Measurements from ENCODE around the gene DDX39B.

Gene DDX39B

GRCh38 chr6:31497531-31498476 is 44.0 kb downstream of the DDX39B start, which contains the start of gene MICB:
Gene MICB (plus strand): TSS chr6:31498145. CDS start chr6:31498194, 49 bp downstream.
- TF ChIP-seq REST (IDR thresholded peaks at IDR 0.05; ENCODE audit: insufficient read depth in 1 of 2, low read depth in 2 of 2, low read length in 2 of 2) (no peak), POLR2AphosphoS5 (IDR thresholded peaks at IDR 0.05; ENCODE audit: low read depth, low read length) (peak; percentile 55)

GRCh38 chr6:31495580-31495979 is 46.2 kb downstream of the DDX39B start:
- TF ChIP-seq POLR2AphosphoS5 (IDR thresholded peaks at IDR 0.05; ENCODE audit: low read depth, low read length) (no peak), SIN3A (IDR thresholded peaks at IDR 0.05; ENCODE audit: borderline replicate concordance, insufficient read depth, low read length) (no peak), REST (IDR thresholded peaks at IDR 0.05; ENCODE audit: insufficient read depth in 1 of 2, low read depth in 2 of 2, low read length in 2 of 2) (no peak), TAF1 (IDR thresholded peaks at IDR 0.05; ENCODE audit: borderline replicate concordance, insufficient read depth, low read length) (no peak), FOXP2 (optimal IDR thresholded peaks at IDR 0.05; ENCODE audit: borderline replicate concordance, extremely low read depth, extremely low read length, insufficient read depth) (no peak)

- TF ChIP-seq POLR2AphosphoS5 (IDR thresholded peaks at IDR 0.05; ENCODE audit: low read depth, low read length): no peak
- TF ChIP-seq REST (IDR thresholded peaks at IDR 0.05; ENCODE audit: insufficient read depth in 1 of 2, low read depth in 2 of 2, low read length in 2 of 2): 0 out of 4 replicates have a peak, but pooled peaks of 1 of the 2 experiments have one; percentile 22
- 0 out of 2 replicates have a peak, but pooled peaks have one; percentile 25 for TF ChIP-seq TAF1 (IDR thresholded peaks at IDR 0.05; ENCODE audit: borderline replicate concordance, insufficient read depth, low read length)
- TF ChIP-seq FOXP2 (optimal IDR thresholded peaks at IDR 0.05; ENCODE audit: borderline replicate concordance, extremely low read depth, extremely low read length, insufficient read depth): no peak
Measured at GRCh38 chr6:31493875-31494694, 47.7 kb downstream of the DDX39B start.

GRCh38 chr6:31490115-31490873 is 51.5 kb downstream of the DDX39B start:
- TF ChIP-seq TAF1 (IDR thresholded peaks at IDR 0.05; ENCODE audit: borderline replicate concordance, insufficient read depth, low read length) (no peak), POLR2AphosphoS5 (IDR thresholded peaks at IDR 0.05; ENCODE audit: low read depth, low read length) (no peak), FOXP2 (optimal IDR thresholded peaks at IDR 0.05; ENCODE audit: borderline replicate concordance, extremely low read depth, extremely low read length, insufficient read depth) (no peak), SIN3A (IDR thresholded peaks at IDR 0.05; ENCODE audit: borderline replicate concordance, insufficient read depth, low read length) (no peak), REST (IDR thresholded peaks at IDR 0.05; ENCODE audit: insufficient read depth in 1 of 2, low read depth in 2 of 2, low read length in 2 of 2) (no peak)

All from PFSK-1 (cell line).